Stimulated activated naive B cell treated with anti-CD40 and anti-IgM and Interleukin-4, amounts not matched to agents 10 μg/mL and 1 μg/mL and 100 μg/mL, for 72 hours (primary cell): ENCODE data around the gene GLYR1.

Source experiments
- ATAC-seq, 2 donors: fragments of 150-1000 bp; cut with Tn5 transposase; replicated peaks; 2 replicates each; pipeline ENCODE4 v1.10.0; 2021; ENCODE audit warnings: moderate library complexity in 1 of 2
- DNase-seq: peaks from one replicate; pipeline ENCODE4 v3.0.0; 2021
- H3K27ac Mint-ChIP-seq: one replicate; pipeline ENCODE4 v1.8.0; 2022; ENCODE audit warnings: mild to moderate bottlenecking, mixed read lengths
- H3K27me3 Mint-ChIP-seq, 2 donors: one replicate each; pipeline ENCODE4 v1.8.0; 2022; ENCODE audit warnings: mixed read lengths in 2 of 2
- H3K36me3 Mint-ChIP-seq, 2 donors: one replicate each; pipeline ENCODE4 v1.8.0; 2022; ENCODE audit warnings: mixed read lengths in 2 of 2, mild to moderate bottlenecking in 1 of 2
- H3K4me1 Mint-ChIP-seq, 2 donors: one replicate each; pipeline ENCODE4 v1.8.0; 2022; ENCODE audit warnings: mixed read lengths in 2 of 2, mild to moderate bottlenecking in 1 of 2
- H3K4me3 Mint-ChIP-seq, 2 donors: one replicate each; pipeline ENCODE4 v1.8.0; 2022; ENCODE audit warnings: mild to moderate bottlenecking in 2 of 2, mixed read lengths in 2 of 2, moderate library complexity in 1 of 2
- H3K9me3 Mint-ChIP-seq, 2 donors: one replicate each; pipeline ENCODE4 v1.8.0; 2022; ENCODE audit warnings: mixed read lengths in 2 of 2, mild to moderate bottlenecking in 1 of 2

GLYR1 gene

DNA sequence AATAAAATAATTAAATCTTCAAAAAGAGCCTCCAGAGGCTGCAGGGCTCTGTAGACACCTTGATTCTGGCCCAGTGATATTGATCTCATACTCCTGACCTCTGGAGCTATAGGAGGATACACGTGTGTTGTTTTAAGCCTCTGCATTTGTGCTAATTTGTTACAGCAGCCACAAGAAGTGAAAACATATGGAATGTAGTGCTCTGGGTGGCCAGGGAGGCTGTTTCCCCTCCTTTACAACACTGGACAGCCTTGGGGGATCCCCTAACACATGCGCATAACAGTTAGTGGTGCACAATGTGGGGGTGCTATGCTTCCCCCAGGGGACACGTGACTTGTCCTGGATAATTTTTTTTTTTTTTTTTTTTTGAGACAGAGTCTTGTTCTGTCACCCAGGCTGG is 75.4 kb downstream of the GLYR1 start:
- Mint-ChIP-seq H3K4me3 (no peak overlapping the region), H3K36me3 (no peaks in the 10 kb centered on the region), H3K9me3 (no peaks in the 10 kb centered on the region), H3K27ac (no peak overlapping the region), H3K27me3 (peaks cover 0 to 4% of the 10 kb centered on the region in 2 donors), H3K4me1 (peaks cover 17 to 18% of the 10 kb centered on the region in 2 donors)
- ATAC-seq (no peak), DNase-seq (no peak)

- ATAC-seq = no peak
- Mint-ChIP-seq H3K9me3 (no peaks in the 10 kb centered on the region), H3K27me3 (no peaks in the 10 kb centered on the region), H3K27ac (no peak overlapping the region), H3K4me3 (peak overlapping the region in 1 of 2 donors; percentile 96), H3K36me3 (no peaks in the 10 kb centered on the region), H3K4me1 (peaks cover 27 to 30% of the 10 kb centered on the region in 2 donors)
- no peak for DNase-seq
Observed at GRCh38 chr16:4769306-4769638, 77.8 kb downstream of the GLYR1 start.

GRCh38 chr16:4768549-4769305 is 78.4 kb downstream of the GLYR1 start:
- ATAC-seq (peak; percentile 79 to 80), DNase-seq (peak; percentile 93)
- Mint-ChIP-seq H3K36me3 (peaks cover 0 to 3% of the 10 kb centered on the region in 2 donors), H3K9me3 (no peaks in the 10 kb centered on the region), H3K27me3 (no peaks in the 10 kb centered on the region), H3K4me1 (peaks cover 27 to 33% of the 10 kb centered on the region in 2 donors), H3K4me3 (peak overlapping the region; percentile 93 to 96), H3K27ac (peak overlapping the region; percentile 96)

DNA sequence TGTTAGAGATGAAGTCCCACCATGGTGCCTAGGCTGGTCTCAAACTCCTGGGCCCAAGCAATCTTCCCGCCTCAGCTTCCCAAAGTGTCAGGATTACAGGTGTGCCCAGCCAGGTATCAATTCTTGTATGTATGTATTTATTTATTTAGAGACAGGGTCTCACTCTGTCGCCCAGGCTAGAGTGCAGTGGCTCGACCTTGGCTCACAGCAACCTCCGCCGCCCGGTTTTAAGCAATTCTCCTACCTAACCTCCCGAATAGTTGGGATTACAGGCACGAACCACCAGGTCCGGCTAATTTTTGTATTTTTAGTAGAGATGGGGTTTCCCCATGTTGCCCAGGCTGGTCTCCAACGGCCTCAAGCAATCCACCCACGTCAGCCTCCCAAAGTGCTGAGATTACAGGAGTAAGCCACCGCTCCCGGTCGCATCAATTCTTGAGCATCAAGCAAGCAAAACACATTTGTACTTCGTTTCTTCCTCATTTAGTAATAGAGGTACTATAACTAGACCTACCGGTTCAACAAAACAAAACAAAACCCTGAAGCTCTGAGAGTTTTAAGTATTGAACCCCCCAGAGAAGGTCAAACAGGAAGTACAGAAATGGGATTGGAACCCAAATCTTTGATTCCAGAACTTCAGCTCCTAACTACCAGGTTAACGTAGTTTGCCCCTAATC is 79.1 kb downstream of the GLYR1 start:
- peak overlapping the region; percentile 96 for H3K27ac Mint-ChIP-seq
- no peaks in the 10 kb centered on the region for H3K27me3 Mint-ChIP-seq
- peak; percentile 9 for DNase-seq
- ATAC-seq = peak; percentile 9 to 10
- H3K9me3 Mint-ChIP-seq = no peaks in the 10 kb centered on the region
- H3K4me1 Mint-ChIP-seq = peaks cover 27 to 35% of the 10 kb centered on the region in 2 donors
- H3K4me3 Mint-ChIP-seq = peak overlapping the region; percentile 93 to 96
- peaks cover 0 to 8% of the 10 kb centered on the region in 2 donors for H3K36me3 Mint-ChIP-seq

- H3K27me3 Mint-ChIP-seq = no peaks in the 10 kb centered on the region
- DNase-seq = peak; percentile 96
- ATAC-seq = peak; percentile 90 to 92
- H3K9me3 Mint-ChIP-seq = no peaks in the 10 kb centered on the region
- H3K4me1 Mint-ChIP-seq = peaks cover 27 to 35% of the 10 kb centered on the region in 2 donors
- H3K36me3 Mint-ChIP-seq = peaks cover 8 to 16% of the 10 kb centered on the region in 2 donors
- H3K4me3 Mint-ChIP-seq = peak within 1 kb of the TSS; percentile 93 to 96
- peak within 1 kb of the TSS; percentile 96 for H3K27ac Mint-ChIP-seq
Observed at GRCh38 chr16:4766875-4767628, 80.0 kb downstream of the GLYR1 start, which contains the start of gene ZNF500. TSS of gene ZNF500 (minus strand) at chr16:4767162. CDS start at chr16:4765978, 1,184 bp downstream.

- no peak for ATAC-seq
- H3K27me3 Mint-ChIP-seq = no peaks in the 10 kb centered on the region
Observed at GRCh38 chr16:4765511-4766474, 81.3 kb downstream of the GLYR1 start.

GRCh38 chr16:4763791-4764190 is 83.3 kb downstream of the GLYR1 start:
- Mint-ChIP-seq H3K4me1 (peaks cover 26 to 35% of the 10 kb centered on the region in 2 donors), H3K9me3 (no peaks in the 10 kb centered on the region), H3K27ac (no peak overlapping the region), H3K4me3 (no peak overlapping the region), H3K36me3 (peaks cover 25 to 38% of the 10 kb centered on the region in 2 donors), H3K27me3 (no peaks in the 10 kb centered on the region)
- ATAC-seq = no peak
- no peak for DNase-seq

More at GRCh38 chr16:4765511-4766474, 81.3 kb downstream of the GLYR1 start:
- H3K4me3 Mint-ChIP-seq = peak overlapping the region; percentile 78 to 88
- H3K27ac Mint-ChIP-seq = peak overlapping the region; percentile 88
- H3K4me1 Mint-ChIP-seq = peaks cover 28 to 35% of the 10 kb centered on the region in 2 donors
- H3K36me3 Mint-ChIP-seq = peaks cover 13 to 25% of the 10 kb centered on the region in 2 donors
- DNase-seq = no peak
- H3K9me3 Mint-ChIP-seq = no peaks in the 10 kb centered on the region

GRCh38 chr16:4762205-4762604 is 84.9 kb downstream of the GLYR1 start:
- no peak for ATAC-seq
- Mint-ChIP-seq H3K4me3 (no peak overlapping the region), H3K36me3 (peaks cover 30 to 44% of the 10 kb centered on the region in 2 donors)

GRCh38 chr16:4760221-4760910 is 86.7 kb downstream of the GLYR1 start:
- peaks cover 43 to 56% of the 10 kb centered on the region in 2 donors for H3K36me3 Mint-ChIP-seq
- peaks cover 3% of the 10 kb centered on the region in 2 donors for H3K9me3 Mint-ChIP-seq
- H3K4me1 Mint-ChIP-seq = peaks cover 4 to 7% of the 10 kb centered on the region in 2 donors
- H3K4me3 Mint-ChIP-seq = no peak overlapping the region
- ATAC-seq (no peak), DNase-seq (no peak)
- H3K27me3 Mint-ChIP-seq = no peaks in the 10 kb centered on the region
- no peak overlapping the region for H3K27ac Mint-ChIP-seq

More at GRCh38 chr16:4762205-4762604, 84.9 kb downstream of the GLYR1 start:
- Mint-ChIP-seq H3K27ac (no peak overlapping the region), H3K27me3 (no peaks in the 10 kb centered on the region), H3K4me1 (peaks cover 15 to 21% of the 10 kb centered on the region in 2 donors), H3K9me3 (no peaks in the 10 kb centered on the region)
- no peak for DNase-seq

DNA sequence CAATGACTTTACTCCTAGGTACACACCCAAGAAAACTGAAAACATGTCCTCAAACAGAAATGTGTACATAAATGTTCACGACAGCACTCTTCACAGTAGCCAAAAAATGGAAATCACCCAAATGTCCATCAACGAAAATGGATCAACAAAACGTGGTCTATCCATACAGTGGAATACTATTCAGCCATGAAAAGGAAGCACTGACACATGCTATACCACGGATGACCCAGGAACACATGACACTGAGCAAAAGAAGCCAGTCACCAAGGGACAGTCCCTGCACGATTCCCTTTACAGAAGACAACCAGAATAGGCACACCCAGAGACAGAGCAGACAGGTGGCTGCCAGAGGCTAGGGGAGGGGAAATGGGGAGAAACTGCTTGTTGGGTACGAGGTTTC is 91.4 kb downstream of the GLYR1 start:
- H3K27me3 Mint-ChIP-seq = no peaks in the 10 kb centered on the region
- H3K27ac Mint-ChIP-seq = no peak overlapping the region
- ATAC-seq (no peak), DNase-seq (no peak)
- H3K36me3 Mint-ChIP-seq = peaks cover 48 to 54% of the 10 kb centered on the region in 2 donors
- H3K9me3 Mint-ChIP-seq = peaks cover 3% of the 10 kb centered on the region in 2 donors
- peaks cover 0 to under 1% of the 10 kb centered on the region in 2 donors for H3K4me1 Mint-ChIP-seq
- no peak overlapping the region for H3K4me3 Mint-ChIP-seq

- no peak for ATAC-seq
- Mint-ChIP-seq H3K36me3 (peaks cover 42 to 48% of the 10 kb centered on the region in 2 donors), H3K27me3 (no peaks in the 10 kb centered on the region), H3K4me1 (no peaks in the 10 kb centered on the region), H3K27ac (no peak overlapping the region), H3K9me3 (peaks cover 3% of the 10 kb centered on the region in 2 donors), H3K4me3 (no peak overlapping the region)
- no peak for DNase-seq
Observed at GRCh38 chr16:4754865-4755264, 92.2 kb downstream of the GLYR1 start.

GRCh38 chr16:4753227-4753626 is 93.9 kb downstream of the GLYR1 start:
- DNase-seq (no peak), ATAC-seq (no peak)
- H3K27ac Mint-ChIP-seq = no peak overlapping the region
- no peaks in the 10 kb centered on the region for H3K27me3 Mint-ChIP-seq
- H3K4me3 Mint-ChIP-seq = no peak overlapping the region
- H3K4me1 Mint-ChIP-seq = peaks cover 0 to 11% of the 10 kb centered on the region in 2 donors
- H3K36me3 Mint-ChIP-seq = peaks cover 36 to 40% of the 10 kb centered on the region in 2 donors
- H3K9me3 Mint-ChIP-seq = peaks cover 3% of the 10 kb centered on the region in 2 donors
